ENCODE results near the gene PHF14. TPM values are rescaled to one million over a fixed set of nuclear protein-coding genes. Genes with fewer than 3 reads are reported as not detected.
"Not testable (repeated sequence)": the region's sequence is repeated elsewhere in the genome, so short reads cannot be mapped to it uniquely, and the experiment has no call there.

The PHF14 gene
- polyA plus RNA-seq, 3 donors, result 4.8 to 7.4 (median 5.4) TPM

- Histone ChIP-seq H2AFZ (ENCODE audit: insufficient read depth, low read depth, low read length, poor library complexity, severe bottlenecking) (no peak overlapping the region), H3K4me2 (replicated peaks; ENCODE audit: extremely low read depth, low read length, poor library complexity, severe bottlenecking) (no peak overlapping the region), H3K4me3 (replicated peaks in 1 of 3; ENCODE audit: low read depth in 2 of 3, low read length in 3 of 3) (no peak overlapping the region), H3K9ac (ENCODE audit: insufficient read depth, low read length, poor library complexity, severe bottlenecking) (no peak overlapping the region), H3K4me1 (ENCODE audit: control insufficient read depth in 1 of 2, insufficient read depth in 2 of 2, low read length in 2 of 2) (no peaks in the 10 kb centered on the region), H3K36me3 (replicated peaks in 1 of 2; ENCODE audit: control insufficient read depth in 1 of 2, insufficient read depth in 2 of 2, low read length in 2 of 2) (no peaks in the 10 kb centered on the region), H3K27me3 (ENCODE audit: control insufficient read depth in 2 of 2, insufficient read depth in 2 of 2, low read length in 2 of 2) (no peaks in the 10 kb centered on the region), H4K20me1 (ENCODE audit: insufficient read depth, low read length) (no peaks in the 10 kb centered on the region), H3K27ac (ENCODE audit: low read depth in 1 of 2, low read length in 2 of 2) (no peak overlapping the region), H3K9me3 (replicated peaks in 1 of 2; ENCODE audit: control insufficient read depth in 1 of 2, insufficient read depth in 1 of 2, low read length in 2 of 2) (peaks cover 0 to 6% of the 10 kb centered on the region in 2 donors), H3K79me2 (ENCODE audit: insufficient read depth, low read length) (no peaks in the 10 kb centered on the region)
- TF ChIP-seq, protein P1, sequence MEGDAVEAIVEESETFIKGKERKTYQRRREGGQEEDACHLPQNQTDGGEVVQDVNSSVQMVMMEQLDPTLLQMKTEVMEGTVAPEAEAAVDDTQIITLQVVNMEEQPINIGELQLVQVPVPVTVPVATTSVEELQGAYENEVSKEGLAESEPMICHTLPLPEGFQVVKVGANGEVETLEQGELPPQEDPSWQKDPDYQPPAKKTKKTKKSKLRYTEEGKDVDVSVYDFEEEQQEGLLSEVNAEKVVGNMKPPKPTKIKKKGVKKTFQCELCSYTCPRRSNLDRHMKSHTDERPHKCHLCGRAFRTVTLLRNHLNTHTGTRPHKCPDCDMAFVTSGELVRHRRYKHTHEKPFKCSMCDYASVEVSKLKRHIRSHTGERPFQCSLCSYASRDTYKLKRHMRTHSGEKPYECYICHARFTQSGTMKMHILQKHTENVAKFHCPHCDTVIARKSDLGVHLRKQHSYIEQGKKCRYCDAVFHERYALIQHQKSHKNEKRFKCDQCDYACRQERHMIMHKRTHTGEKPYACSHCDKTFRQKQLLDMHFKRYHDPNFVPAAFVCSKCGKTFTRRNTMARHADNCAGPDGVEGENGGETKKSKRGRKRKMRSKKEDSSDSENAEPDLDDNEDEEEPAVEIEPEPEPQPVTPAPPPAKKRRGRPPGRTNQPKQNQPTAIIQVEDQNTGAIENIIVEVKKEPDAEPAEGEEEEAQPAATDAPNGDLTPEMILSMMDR (IDR thresholded peaks at IDR 0.05), result no peak
- Mint-ChIP-seq H3K27ac (no peak overlapping the region), H3K4me1 (no peaks in the 10 kb centered on the region), H3K36me3 (no peaks in the 10 kb centered on the region), H3K4me3 (no peak overlapping the region), H3K9me3 (peaks cover 0 to 13% (median 6%) of the 10 kb centered on the region in 7 donors), H3K27me3 (ENCODE audit: low read depth in 3 of 3) (peaks cover 0 to 2% (median 0%) of the 10 kb centered on the region in 3 donors)
- no CpG with 5 or more reads among the region's 4 CpGs for WGBS (ENCODE audit: insufficient coverage)
- DNase-seq, result no peak
- intact Hi-C loops (cut with micrococcal nuclease), result no loop called here
Observed at GRCh38 chr7:10956528-10956927, 17.1 kb upstream of the PHF14 start.

DNA sequence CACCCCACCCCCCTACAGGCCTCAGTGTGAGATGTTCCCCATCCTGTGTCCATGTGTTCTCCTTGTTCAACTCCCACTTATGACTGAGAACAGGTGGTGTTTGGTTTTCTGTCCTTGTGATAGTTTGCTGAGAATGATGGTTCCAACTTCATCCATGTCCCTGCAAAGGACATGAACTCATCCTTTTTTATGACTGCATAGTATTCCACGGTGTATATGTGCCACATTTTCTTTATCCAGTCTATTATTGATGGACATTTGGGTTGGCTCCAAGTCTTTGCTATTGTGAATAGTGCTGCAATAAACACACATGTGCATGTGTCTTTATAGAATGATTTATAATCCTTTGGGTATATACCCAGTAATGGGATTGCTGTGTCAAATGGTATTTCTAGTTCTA lies 13.4 kb upstream of the PHF14 start:
- H3K27me3 ChIP-seq (ENCODE audit: control insufficient read depth in 2 of 2, insufficient read depth in 2 of 2, low read length in 2 of 2); intact Hi-C loops (cut with micrococcal nuclease); H3K4me3 Mint-ChIP-seq; H3K4me2 ChIP-seq (replicated peaks; ENCODE audit: extremely low read depth, low read length, poor library complexity, severe bottlenecking); H3K36me3 Mint-ChIP-seq; H2AFZ ChIP-seq (ENCODE audit: insufficient read depth, low read depth, low read length, poor library complexity, severe bottlenecking); H4K20me1 ChIP-seq (ENCODE audit: insufficient read depth, low read length); H3K9ac ChIP-seq (ENCODE audit: insufficient read depth, low read length, poor library complexity, severe bottlenecking); H3K4me1 Mint-ChIP-seq; H3K9me3 ChIP-seq (replicated peaks in 1 of 2; ENCODE audit: control insufficient read depth in 1 of 2, insufficient read depth in 1 of 2, low read length in 2 of 2); H3K4me3 ChIP-seq (replicated peaks in 1 of 3; ENCODE audit: low read depth in 2 of 3, low read length in 3 of 3); H3K27ac ChIP-seq (ENCODE audit: low read depth in 1 of 2, low read length in 2 of 2); H3K27me3 Mint-ChIP-seq (ENCODE audit: low read depth in 3 of 3); H3K4me1 ChIP-seq (ENCODE audit: control insufficient read depth in 1 of 2, insufficient read depth in 2 of 2, low read length in 2 of 2); H3K36me3 ChIP-seq (replicated peaks in 1 of 2; ENCODE audit: control insufficient read depth in 1 of 2, insufficient read depth in 2 of 2, low read length in 2 of 2); H3K79me2 ChIP-seq (ENCODE audit: insufficient read depth, low read length); H3K27ac Mint-ChIP-seq; DNase-seq: not testable (repeated sequence)
- no CpG with 5 or more reads among the region's 1 CpG for WGBS (ENCODE audit: insufficient coverage)
- peaks cover 3 to 15% (median 9%) of the 10 kb centered on the region in 7 donors for H3K9me3 Mint-ChIP-seq

- H3K4me3 ChIP-seq (replicated peaks in 1 of 3; ENCODE audit: low read depth in 2 of 3, low read length in 3 of 3); H3K4me1 Mint-ChIP-seq; H3K27ac ChIP-seq (ENCODE audit: low read depth in 1 of 2, low read length in 2 of 2); H3K4me3 Mint-ChIP-seq; H3K4me2 ChIP-seq (replicated peaks; ENCODE audit: extremely low read depth, low read length, poor library complexity, severe bottlenecking); H3K9ac ChIP-seq (ENCODE audit: insufficient read depth, low read length, poor library complexity, severe bottlenecking); H3K4me1 ChIP-seq (ENCODE audit: control insufficient read depth in 1 of 2, insufficient read depth in 2 of 2, low read length in 2 of 2); H3K27me3 Mint-ChIP-seq (ENCODE audit: low read depth in 3 of 3); H3K79me2 ChIP-seq (ENCODE audit: insufficient read depth, low read length); H2AFZ ChIP-seq (ENCODE audit: insufficient read depth, low read depth, low read length, poor library complexity, severe bottlenecking); H3K27me3 ChIP-seq (ENCODE audit: control insufficient read depth in 2 of 2, insufficient read depth in 2 of 2, low read length in 2 of 2); H3K36me3 ChIP-seq (replicated peaks in 1 of 2; ENCODE audit: control insufficient read depth in 1 of 2, insufficient read depth in 2 of 2, low read length in 2 of 2); H4K20me1 ChIP-seq (ENCODE audit: insufficient read depth, low read length); H3K36me3 Mint-ChIP-seq; intact Hi-C loops (cut with micrococcal nuclease); DNase-seq; H3K27ac Mint-ChIP-seq: not testable (repeated sequence)
- peaks cover 15 to 16% of the 10 kb centered on the region in 2 donors for H3K9me3 ChIP-seq (replicated peaks in 1 of 2; ENCODE audit: control insufficient read depth in 1 of 2, insufficient read depth in 1 of 2, low read length in 2 of 2)
- peaks cover 12 to 30% (median 20%) of the 10 kb centered on the region in 7 donors for H3K9me3 Mint-ChIP-seq
- WGBS (ENCODE audit: insufficient coverage), result 100% methylated on average over 1 of the region's 4 CpGs
Observed at GRCh38 chr7:10965016-10965415, 8.7 kb upstream of the PHF14 start.

Measured in CD14-positive monocyte (primary cell).